Measurements from ENCODE around the gene ITPRIPL2.

The ITPRIPL2 gene

GRCh38 chr16:19105891-19106624 lies 7.7 kb upstream of the ITPRIPL2 start:
- Histone ChIP-seq H3K9ac (no peak overlapping the region), H3K36me3 (ENCODE audit: control insufficient read depth, insufficient read depth, low read length) (no peaks in the 10 kb centered on the region), H3K4me3 (ENCODE audit: low read depth, low read length) (no peak overlapping the region), H3K4me2 (ENCODE audit: low read length) (no peak overlapping the region), H2AFZ (no peak overlapping the region), H3K79me2 (no peaks in the 10 kb centered on the region), H3K9me3 (ENCODE audit: control insufficient read depth, low read length) (no peaks in the 10 kb centered on the region), H3K4me1 (no peaks in the 10 kb centered on the region), H3K27ac (no peak overlapping the region), H3K27me3 (ENCODE audit: control insufficient read depth, insufficient read depth, low read length) (no peaks in the 10 kb centered on the region)
- no peak for TF ChIP-seq CTCF (IDR thresholded peaks at IDR 0.05)

GRCh38 chr16:19106625-19107020 lies 7.1 kb upstream of the ITPRIPL2 start:
- Histone ChIP-seq H3K9ac (no peak overlapping the region), H3K4me1 (no peaks in the 10 kb centered on the region), H3K27me3 (ENCODE audit: control insufficient read depth, insufficient read depth, low read length) (no peaks in the 10 kb centered on the region), H3K4me2 (ENCODE audit: low read length) (no peak overlapping the region), H2AFZ (no peak overlapping the region), H3K79me2 (no peaks in the 10 kb centered on the region), H3K27ac (no peak overlapping the region), H3K36me3 (ENCODE audit: control insufficient read depth, insufficient read depth, low read length) (no peaks in the 10 kb centered on the region), H3K9me3 (ENCODE audit: control insufficient read depth, low read length) (no peaks in the 10 kb centered on the region), H3K4me3 (ENCODE audit: low read depth, low read length) (no peak overlapping the region)
- no peak for TF ChIP-seq CTCF (IDR thresholded peaks at IDR 0.05)

- Histone ChIP-seq H3K4me1 (no peaks in the 10 kb centered on the region), H3K4me3 (ENCODE audit: low read depth, low read length) (no peak overlapping the region), H3K79me2 (no peaks in the 10 kb centered on the region), H2AFZ (no peak overlapping the region), H3K36me3 (ENCODE audit: control insufficient read depth, insufficient read depth, low read length) (no peaks in the 10 kb centered on the region), H3K4me2 (ENCODE audit: low read length) (no peak overlapping the region), H3K27me3 (ENCODE audit: control insufficient read depth, insufficient read depth, low read length) (no peaks in the 10 kb centered on the region), H3K9me3 (ENCODE audit: control insufficient read depth, low read length) (no peaks in the 10 kb centered on the region), H3K27ac (no peak overlapping the region), H3K9ac (no peak overlapping the region)
- TF ChIP-seq CTCF (IDR thresholded peaks at IDR 0.05), result no peak
These were observed 5.1 kb upstream of the ITPRIPL2 start for GRCh38 chr16:19108409-19109287.

- Histone ChIP-seq H2AFZ (no peak overlapping the region), H3K4me3 (ENCODE audit: low read depth, low read length) (no peak overlapping the region), H3K9ac (no peak overlapping the region), H3K79me2 (no peaks in the 10 kb centered on the region), H3K27me3 (ENCODE audit: control insufficient read depth, insufficient read depth, low read length) (no peaks in the 10 kb centered on the region), H3K36me3 (ENCODE audit: control insufficient read depth, insufficient read depth, low read length) (no peaks in the 10 kb centered on the region), H3K9me3 (ENCODE audit: control insufficient read depth, low read length) (no peaks in the 10 kb centered on the region), H3K4me1 (no peaks in the 10 kb centered on the region), H3K27ac (no peak overlapping the region), H3K4me2 (ENCODE audit: low read length) (no peak overlapping the region)
- TF ChIP-seq CTCF (IDR thresholded peaks at IDR 0.05), result no peak
These were observed 4.5 kb upstream of the ITPRIPL2 start for GRCh38 chr16:19109288-19109664.

All from parathyroid adenoma (tissue), 2 donors.